ENCODE data around the gene ZNF8. TPM values are rescaled to one million over a fixed set of nuclear protein-coding genes. Genes with fewer than 3 reads are reported as not detected.

Gene ZNF8
- total and polyA plus RNA-seq, 2 donors (not counting 1 experiment from before 2014, with no cell fraction given), result 2.6 to 5.6 TPM

DNA sequence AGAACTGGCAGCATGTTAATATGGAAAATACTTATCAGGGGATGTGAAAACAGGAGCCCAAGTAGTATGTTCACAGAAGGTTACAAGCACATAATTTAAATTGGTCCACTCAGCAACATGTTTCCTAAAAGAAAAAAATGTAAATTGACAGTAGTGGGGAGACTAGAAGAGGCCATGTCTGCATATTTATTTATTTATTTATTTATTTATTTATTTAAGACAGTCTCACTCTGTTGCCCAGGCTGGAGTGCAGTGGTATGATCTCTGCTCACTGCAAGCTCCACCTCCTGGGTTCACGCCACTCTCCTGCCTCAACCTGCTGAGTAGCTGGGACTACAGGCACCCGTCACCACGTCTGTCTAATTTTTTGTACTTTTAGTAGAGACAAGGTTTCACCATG is 13.7 kb upstream of the ZNF8 start:
- H3K36me3 ChIP-seq (ENCODE audit: control insufficient read depth, insufficient read depth, low read length), result peaks cover 4% of the 10 kb centered on the region
- no peaks in the 10 kb centered on the region for H3K4me1 ChIP-seq (ENCODE audit: control insufficient read depth, extremely low read depth, insufficient read depth, low read length)
- no peak for DNase-seq (ENCODE audit: low read depth in 2 of 2)
- H3K9ac ChIP-seq (ENCODE audit: insufficient read depth, low read length), result no peak overlapping the region
- no peak for TF ChIP-seq EZH2 (IDR thresholded peaks at IDR 0.05; ENCODE audit: low read length, missing control alignments)
- TF ChIP-seq, protein P1, sequence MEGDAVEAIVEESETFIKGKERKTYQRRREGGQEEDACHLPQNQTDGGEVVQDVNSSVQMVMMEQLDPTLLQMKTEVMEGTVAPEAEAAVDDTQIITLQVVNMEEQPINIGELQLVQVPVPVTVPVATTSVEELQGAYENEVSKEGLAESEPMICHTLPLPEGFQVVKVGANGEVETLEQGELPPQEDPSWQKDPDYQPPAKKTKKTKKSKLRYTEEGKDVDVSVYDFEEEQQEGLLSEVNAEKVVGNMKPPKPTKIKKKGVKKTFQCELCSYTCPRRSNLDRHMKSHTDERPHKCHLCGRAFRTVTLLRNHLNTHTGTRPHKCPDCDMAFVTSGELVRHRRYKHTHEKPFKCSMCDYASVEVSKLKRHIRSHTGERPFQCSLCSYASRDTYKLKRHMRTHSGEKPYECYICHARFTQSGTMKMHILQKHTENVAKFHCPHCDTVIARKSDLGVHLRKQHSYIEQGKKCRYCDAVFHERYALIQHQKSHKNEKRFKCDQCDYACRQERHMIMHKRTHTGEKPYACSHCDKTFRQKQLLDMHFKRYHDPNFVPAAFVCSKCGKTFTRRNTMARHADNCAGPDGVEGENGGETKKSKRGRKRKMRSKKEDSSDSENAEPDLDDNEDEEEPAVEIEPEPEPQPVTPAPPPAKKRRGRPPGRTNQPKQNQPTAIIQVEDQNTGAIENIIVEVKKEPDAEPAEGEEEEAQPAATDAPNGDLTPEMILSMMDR (conservative IDR thresholded peaks at IDR 0.05 in 1 of 2, IDR thresholded peaks at IDR 0.05 in 1 of 2; ENCODE audit: low read depth in 1 of 2, low read length in 2 of 2), result no peak
- H3K4me2 ChIP-seq (ENCODE audit: extremely low read depth, insufficient read depth, low read length), result no peak overlapping the region
- H4K20me1 ChIP-seq (ENCODE audit: control insufficient read depth, extremely low read depth, insufficient read depth, low read length), result no peaks in the 10 kb centered on the region
- H3K27me3 ChIP-seq (ENCODE audit: control insufficient read depth, insufficient read depth, low read length), result no peaks in the 10 kb centered on the region
- H3K9me3 ChIP-seq (ENCODE audit: control insufficient read depth, insufficient read depth, low read depth, low read length), result peaks cover 20% of the 10 kb centered on the region
- H3K27ac ChIP-seq (ENCODE audit: insufficient read depth, low read length), result no peak overlapping the region
- no peak overlapping the region for H3K4me3 ChIP-seq (replicated peaks in 1 of 4; ENCODE audit: control extremely low read depth in 1 of 4, insufficient read depth in 1 of 4, low read depth in 3 of 4, low read length in 4 of 4)
- H2AFZ ChIP-seq (ENCODE audit: low read length), result no peak overlapping the region
- no peaks in the 10 kb centered on the region for H3K79me2 ChIP-seq (ENCODE audit: control insufficient read depth, insufficient read depth, low read length)

DNA sequence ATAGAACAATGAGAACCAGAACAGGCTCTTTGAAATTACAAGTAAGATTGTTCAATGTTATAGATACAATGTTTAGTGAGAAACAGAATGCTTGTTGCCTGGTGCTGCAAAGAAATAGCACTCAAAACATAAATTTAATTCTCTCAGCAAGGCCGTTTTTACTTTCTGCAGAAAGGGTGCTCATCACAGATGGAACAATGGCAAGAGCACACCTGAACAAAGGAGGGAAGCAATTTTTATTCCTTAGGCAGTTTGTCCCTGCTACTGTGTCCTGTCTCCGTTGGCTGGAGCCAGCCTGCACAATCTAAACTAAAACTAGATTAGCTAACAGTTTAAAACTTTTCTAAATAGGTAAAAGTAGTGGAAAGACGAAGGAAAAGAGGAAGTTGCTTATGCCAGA is 10.4 kb upstream of the ZNF8 start:
- H3K9ac ChIP-seq (ENCODE audit: insufficient read depth, low read length), result no peak overlapping the region
- no peak overlapping the region for H3K27ac ChIP-seq (ENCODE audit: insufficient read depth, low read length)
- no peaks in the 10 kb centered on the region for H3K9me3 ChIP-seq (ENCODE audit: control insufficient read depth, insufficient read depth, low read depth, low read length)
- H4K20me1 ChIP-seq (ENCODE audit: control insufficient read depth, extremely low read depth, insufficient read depth, low read length), result no peaks in the 10 kb centered on the region
- peaks cover 2% of the 10 kb centered on the region for H3K36me3 ChIP-seq (ENCODE audit: control insufficient read depth, insufficient read depth, low read length)
- no peak overlapping the region for H2AFZ ChIP-seq (ENCODE audit: low read length)
- no peak overlapping the region for H3K4me2 ChIP-seq (ENCODE audit: extremely low read depth, insufficient read depth, low read length)
- H3K4me1 ChIP-seq (ENCODE audit: control insufficient read depth, extremely low read depth, insufficient read depth, low read length), result no peaks in the 10 kb centered on the region
- TF ChIP-seq, protein P1 (conservative IDR thresholded peaks at IDR 0.05 in 1 of 2, IDR thresholded peaks at IDR 0.05 in 1 of 2; ENCODE audit: low read depth in 1 of 2, low read length in 2 of 2), result no peak
- TF ChIP-seq EZH2 (IDR thresholded peaks at IDR 0.05; ENCODE audit: low read length, missing control alignments), result no peak
- H3K4me3 ChIP-seq (replicated peaks in 1 of 4; ENCODE audit: control extremely low read depth in 1 of 4, insufficient read depth in 1 of 4, low read depth in 3 of 4, low read length in 4 of 4), result no peak overlapping the region
- H3K79me2 ChIP-seq (ENCODE audit: control insufficient read depth, insufficient read depth, low read length), result no peaks in the 10 kb centered on the region
- DNase-seq (ENCODE audit: low read depth in 2 of 2), result no peak
- no peaks in the 10 kb centered on the region for H3K27me3 ChIP-seq (ENCODE audit: control insufficient read depth, insufficient read depth, low read length)

DNA sequence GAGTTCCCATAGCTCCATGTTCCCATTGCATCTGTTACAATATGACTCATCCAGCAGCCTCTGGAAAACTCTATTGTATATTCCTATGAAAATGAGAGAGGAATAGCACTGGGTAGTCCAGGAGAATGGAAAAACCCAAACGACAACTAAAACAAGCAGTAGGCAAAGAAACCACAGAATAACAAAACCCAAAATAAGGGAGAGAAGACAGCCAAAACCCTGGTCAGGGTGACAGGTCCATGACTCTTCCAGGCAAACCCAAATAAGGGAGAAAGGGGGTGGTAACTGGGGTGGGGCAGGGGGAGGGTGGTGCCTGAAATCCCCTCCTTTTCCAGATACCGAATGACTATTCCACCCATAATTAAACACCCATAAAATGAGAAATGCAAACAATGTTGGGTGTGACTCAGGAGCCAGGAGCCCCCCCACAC is 4.0 kb upstream of the ZNF8 start:
- Histone ChIP-seq H3K9me3 (ENCODE audit: control insufficient read depth, insufficient read depth, low read depth, low read length) (no peaks in the 10 kb centered on the region), H3K9ac (ENCODE audit: insufficient read depth, low read length) (no peak overlapping the region), H3K27me3 (ENCODE audit: control insufficient read depth, insufficient read depth, low read length) (no peaks in the 10 kb centered on the region), H4K20me1 (ENCODE audit: control insufficient read depth, extremely low read depth, insufficient read depth, low read length) (no peaks in the 10 kb centered on the region), H3K4me2 (ENCODE audit: extremely low read depth, insufficient read depth, low read length) (no peak overlapping the region), H3K4me3 (replicated peaks in 1 of 4; ENCODE audit: control extremely low read depth in 1 of 4, insufficient read depth in 1 of 4, low read depth in 3 of 4, low read length in 4 of 4) (no peak overlapping the region), H3K4me1 (ENCODE audit: control insufficient read depth, extremely low read depth, insufficient read depth, low read length) (no peaks in the 10 kb centered on the region), H3K79me2 (ENCODE audit: control insufficient read depth, insufficient read depth, low read length) (peaks cover 10% of the 10 kb centered on the region), H3K27ac (ENCODE audit: insufficient read depth, low read length) (no peak overlapping the region), H3K36me3 (ENCODE audit: control insufficient read depth, insufficient read depth, low read length) (peaks cover 2% of the 10 kb centered on the region), H2AFZ (ENCODE audit: low read length) (no peak overlapping the region)
- peak; percentile 43 to 65 for DNase-seq (ENCODE audit: low read depth in 2 of 2)
- TF ChIP-seq, protein P1 (conservative IDR thresholded peaks at IDR 0.05 in 1 of 2, IDR thresholded peaks at IDR 0.05 in 1 of 2; ENCODE audit: low read depth in 1 of 2, low read length in 2 of 2), result no peak
- no peak for TF ChIP-seq EZH2 (IDR thresholded peaks at IDR 0.05; ENCODE audit: low read length, missing control alignments)
